Measurements from ENCODE around the gene LMNA. TPM values are rescaled to one million over a fixed set of nuclear protein-coding genes. Genes with fewer than 3 reads are reported as not detected.
"Not testable (repeated sequence)": the region's sequence is repeated elsewhere in the genome, so short reads cannot be mapped to it uniquely, and the experiment has no call there.

Gene LMNA
- total and polyA plus RNA-seq, 7 experiments from 2014 or later, result 0.20 to 470 (median 11.8) TPM; not detected in 1

GRCh38 chr1:156112276-156113137 is 2.0 kb upstream of the LMNA start:
- CTCF ChIA-PET, result interaction anchor here (0.7 to 1.4 kb wide), 3 partner anchors 16 to 22 kb away, joined by 3 to 5 read pairs (median 4); no protein-coding TSS in a partner anchor
- DNase-seq, result no peak
- Mint-ChIP-seq H3K4me1 (peaks cover 8 to 36% (median 20%) of the 10 kb centered on the region in 7 donors), H3K27me3 (peaks cover 21 to 74% (median 27%) of the 10 kb centered on the region in 5 donors), H3K4me3 (peak overlapping the region in 1 of 10 donors; percentile 60), H3K27ac (no peak overlapping the region), H3K9me3 (peaks cover 0 to 2% (median 0%) of the 10 kb centered on the region in 11 donors), H3K36me3 (no peaks in the 10 kb centered on the region)
- Histone ChIP-seq H3K36me3 (ENCODE audit: control insufficient read depth in 2 of 3, insufficient read depth in 3 of 3, low read length in 3 of 3) (no peaks in the 10 kb centered on the region), H3K4me3 (ENCODE audit: low read length) (no peak overlapping the region), H3K27ac (ENCODE audit: low read depth, low read length) (no peak overlapping the region), H3K9me3 (ENCODE audit: control insufficient read depth in 2 of 3, low read length in 3 of 3) (no peaks in the 10 kb centered on the region), H3K4me1 (ENCODE audit: control insufficient read depth in 2 of 2, insufficient read depth in 2 of 2, low read length in 2 of 2) (peaks cover 3 to 14% of the 10 kb centered on the region in 2 donors), H3K27me3 (ENCODE audit: control insufficient read depth in 2 of 2, insufficient read depth in 2 of 2, low read length in 2 of 2) (peaks cover 0 to 14% of the 10 kb centered on the region in 2 donors)
- POLR2A ChIA-PET, result interaction anchor here (0.6 to 1.2 kb wide), 2 partner anchors 11 to 12 kb away, joined by 3 to 4 read pairs; no protein-coding TSS in a partner anchor
- intact Hi-C loops (cut with micrococcal nuclease), result no loop called here
- ATAC-seq, result no peak

GRCh38 chr1:156113282-156113950 is 1.1 kb upstream of the LMNA start:
- CTCF ChIA-PET, result interaction anchor here (0.7 to 1.4 kb wide), 2 partner anchors 17 to 23 kb away, joined by 3 to 5 read pairs; no protein-coding TSS in a partner anchor
- no peak overlapping the region for H3K27ac ChIP-seq (ENCODE audit: low read depth, low read length)
- no peaks in the 10 kb centered on the region for H3K9me3 ChIP-seq (ENCODE audit: control insufficient read depth in 2 of 3, low read length in 3 of 3)
- Mint-ChIP-seq H3K36me3 (no peaks in the 10 kb centered on the region), H3K27me3 (peaks cover 27 to 68% (median 34%) of the 10 kb centered on the region in 5 donors), H3K4me1 (peaks cover 8 to 30% (median 20%) of the 10 kb centered on the region in 7 donors), H3K9me3 (peaks cover 0 to 2% (median 0%) of the 10 kb centered on the region in 11 donors), H3K27ac (peak overlapping the region in 4 of 9 donors; percentile 2 to 74 (median 28)), H3K4me3 (peak overlapping the region in 8 of 10 donors; percentile 4 to 91 (median 32))
- POLR2A ChIA-PET, result interaction anchor here (0.6 to 2.4 kb wide), 2 partner anchors 9 to 11 kb away, joined by 4 to 9 read pairs; no protein-coding TSS in a partner anchor
- peaks cover 8 to 14% of the 10 kb centered on the region in 2 donors for H3K4me1 ChIP-seq (ENCODE audit: control insufficient read depth in 2 of 2, insufficient read depth in 2 of 2, low read length in 2 of 2)
- no peak for ATAC-seq
- H3K27me3 ChIP-seq (ENCODE audit: control insufficient read depth in 2 of 2, insufficient read depth in 2 of 2, low read length in 2 of 2), result peaks cover 0 to 14% of the 10 kb centered on the region in 2 donors
- no peaks in the 10 kb centered on the region for H3K36me3 ChIP-seq (ENCODE audit: control insufficient read depth in 2 of 3, insufficient read depth in 3 of 3, low read length in 3 of 3)
- no peak for DNase-seq
- H3K4me3 ChIP-seq (ENCODE audit: low read length), result no peak overlapping the region
- intact Hi-C loops (cut with micrococcal nuclease), result no loop called here

- Mint-ChIP-seq H3K27me3 (peaks cover 29 to 61% (median 37%) of the 10 kb centered on the region in 5 donors), H3K9me3 (peaks cover 0 to 2% (median 0%) of the 10 kb centered on the region in 11 donors), H3K4me1 (peaks cover 8 to 35% (median 20%) of the 10 kb centered on the region in 7 donors), H3K36me3 (no peaks in the 10 kb centered on the region), H3K4me3 (peak overlapping the region; percentile 79 to 91 (median 86)), H3K27ac (peak overlapping the region in 6 of 9 donors; percentile 32 to 92 (median 51))
- Histone ChIP-seq H3K36me3 (ENCODE audit: control insufficient read depth in 2 of 3, insufficient read depth in 3 of 3, low read length in 3 of 3) (no peaks in the 10 kb centered on the region), H3K27me3 (ENCODE audit: control insufficient read depth in 2 of 2, insufficient read depth in 2 of 2, low read length in 2 of 2) (peaks cover 0 to 14% of the 10 kb centered on the region in 2 donors), H3K27ac (ENCODE audit: low read depth, low read length) (peak overlapping the region; percentile 9), H3K4me1 (ENCODE audit: control insufficient read depth in 2 of 2, insufficient read depth in 2 of 2, low read length in 2 of 2) (peaks cover 8 to 14% of the 10 kb centered on the region in 2 donors), H3K9me3 (ENCODE audit: control insufficient read depth in 2 of 3, low read length in 3 of 3) (no peaks in the 10 kb centered on the region), H3K4me3 (ENCODE audit: low read length) (peak overlapping the region; percentile 70)
- DNase-seq, result peak in 2 of 9 donors; percentile 18 to 46
- intact Hi-C loops (cut with micrococcal nuclease), result loop anchor here (1.0 to 2.0 kb wide), 4 partner anchors 8 to 18 kb away; no protein-coding TSS in a partner anchor
- ATAC-seq, result peak; percentile 3
- ChIA-PET POLR2A (interaction anchor here (1.5 to 2.4 kb wide), 2 partner anchors 8 to 11 kb away, joined by 9 read pairs; no protein-coding TSS in a partner anchor), CTCF (interaction anchor here (0.6 to 1.4 kb wide), 5 partner anchors 16 to 28 kb away, joined by 3 to 6 read pairs (median 4); no protein-coding TSS in a partner anchor)
Observed at GRCh38 chr1:156114919-156115513, 505 bp downstream of the LMNA start.

GRCh38 chr1:156115514-156116374 is 1.2 kb downstream of the LMNA start:
- Histone ChIP-seq H3K9me3 (ENCODE audit: control insufficient read depth in 2 of 3, low read length in 3 of 3) (no peaks in the 10 kb centered on the region), H3K36me3 (ENCODE audit: control insufficient read depth in 2 of 3, insufficient read depth in 3 of 3, low read length in 3 of 3) (no peaks in the 10 kb centered on the region), H3K27me3 (ENCODE audit: control insufficient read depth in 2 of 2, insufficient read depth in 2 of 2, low read length in 2 of 2) (peaks cover 0 to 13% of the 10 kb centered on the region in 2 donors), H3K27ac (ENCODE audit: low read depth, low read length) (no peak overlapping the region), H3K4me1 (ENCODE audit: control insufficient read depth in 2 of 2, insufficient read depth in 2 of 2, low read length in 2 of 2) (peaks cover 8 to 14% of the 10 kb centered on the region in 2 donors), H3K4me3 (ENCODE audit: low read length) (peak overlapping the region; percentile 70)
- peak overlapping the region; percentile 79 to 91 (median 86) for H3K4me3 Mint-ChIP-seq
- intact Hi-C loops (cut with micrococcal nuclease), result loop anchor here (1.0 to 2.0 kb wide), 2 partner anchors 8 to 19 kb away; no protein-coding TSS in a partner anchor
- POLR2A ChIA-PET, result interaction anchor here (1.5 to 2.4 kb wide), 2 partner anchors 9 to 11 kb away, joined by 9 read pairs; no protein-coding TSS in a partner anchor
- peaks cover 8 to 40% (median 21%) of the 10 kb centered on the region in 7 donors for H3K4me1 Mint-ChIP-seq
- peaks cover 29 to 55% (median 37%) of the 10 kb centered on the region in 5 donors for H3K27me3 Mint-ChIP-seq
- CTCF ChIA-PET, result interaction anchor here (0.6 to 1.4 kb wide), 4 partner anchors 20 to 28 kb away, joined by 3 to 6 read pairs (median 4); no protein-coding TSS in a partner anchor
- no peaks in the 10 kb centered on the region for H3K36me3 Mint-ChIP-seq
- H3K27ac Mint-ChIP-seq, result peak overlapping the region in 4 of 9 donors; percentile 48 to 92 (median 64)
- DNase-seq, result no peak
- peaks cover 0 to 2% (median 0%) of the 10 kb centered on the region in 11 donors for H3K9me3 Mint-ChIP-seq
- ATAC-seq, result no peak

GRCh38 chr1:156116731-156117130 is 2.2 kb downstream of the LMNA start:
- intact Hi-C loops (cut with micrococcal nuclease); H3K36me3 Mint-ChIP-seq; POLR2A ChIA-PET; H3K36me3 ChIP-seq (ENCODE audit: control insufficient read depth in 2 of 3, insufficient read depth in 3 of 3, low read length in 3 of 3); H3K27ac ChIP-seq (ENCODE audit: low read depth, low read length); DNase-seq; H3K9me3 Mint-ChIP-seq; H3K4me3 ChIP-seq (ENCODE audit: low read length); H3K9me3 ChIP-seq (ENCODE audit: control insufficient read depth in 2 of 3, low read length in 3 of 3); ATAC-seq: not testable (repeated sequence)
- H3K27ac Mint-ChIP-seq, result peak overlapping the region in 1 of 9 donors; percentile 81
- peaks cover 29 to 53% (median 37%) of the 10 kb centered on the region in 5 donors for H3K27me3 Mint-ChIP-seq
- peaks cover 8 to 40% (median 21%) of the 10 kb centered on the region in 7 donors for H3K4me1 Mint-ChIP-seq
- Histone ChIP-seq H3K4me1 (ENCODE audit: control insufficient read depth in 2 of 2, insufficient read depth in 2 of 2, low read length in 2 of 2) (peaks cover 8 to 14% of the 10 kb centered on the region in 2 donors), H3K27me3 (ENCODE audit: control insufficient read depth in 2 of 2, insufficient read depth in 2 of 2, low read length in 2 of 2) (peaks cover 0 to 12% of the 10 kb centered on the region in 2 donors)
- CTCF ChIA-PET, result interaction anchor here (3.3 kb wide), 1 partner anchor 12 kb away, joined by 18 read pairs; no protein-coding TSS in a partner anchor
- peak overlapping the region in 6 of 10 donors; percentile 9 to 91 (median 88) for H3K4me3 Mint-ChIP-seq
